H1 (cell line): ENCODE data around the gene MXRA7. TPM values are rescaled to one million over a fixed set of nuclear protein-coding genes. Genes with fewer than 3 reads are reported as not detected.

Experiments used
- BACH1 ChIP-seq: IDR thresholded peaks from 2 replicates; pipeline ENCODE4 v1.6.1; 2012; ENCODE audit warnings: low read length, improper control_type of control experiment
- EGR1 ChIP-seq: IDR thresholded peaks from 2 replicates; pipeline ENCODE4 v1.6.1; 2011; ENCODE audit warnings: low read depth, low read length, borderline replicate concordance
- RNF2 ChIP-seq: fragments of 200-900, 300-1000 bp; sonication (generic); IDR thresholded peaks from 2 replicates; pipeline ENCODE4 v1.7.1; 2016; ENCODE audit warnings: borderline replicate concordance, low read depth, mild to moderate bottlenecking, antibody characterized with exemption, low read length; ENCODE audit not compliant: poor library complexity, severe bottlenecking; ENCODE audit errors: missing control alignments
- SP1 ChIP-seq: IDR thresholded peaks from 2 replicates; pipeline ENCODE4 v1.6.1; 2011; ENCODE audit warnings: low read depth, low read length
- TEAD4 ChIP-seq: IDR thresholded peaks from 2 replicates; pipeline ENCODE4 v1.6.1; 2012; ENCODE audit warnings: low read depth, low read length, inconsistent platforms, mixed read lengths
- polyA plus RNA-seq, 7 experiments: library from polyadenylated mRNA; depleted of rRNA in 3 of 7; stranded (reverse) in 5 of 7; unstranded in 2 of 7; fragments of >200 nt in 5 of 7; fragments of 200-250 nt in 2 of 7; gene quantifications; 1 replicate in 5 of 7; 2 replicates in 1 of 7; 4 replicates in 1 of 7; pipeline versions ENCODE4 v1.2.1 to v1.2.3, GENCODE V29; 2011 to 2013; ENCODE audit warnings: missing spikeins in 2 of 7, mixed read lengths in 2 of 7
- total RNA-seq: library from RNA; stranded (reverse); fragmentation: NEBNext Ultra II Directional; extraction: Animal tissue kit (Norgen Biotek cat#: 25700); gene quantifications from 2 replicates; pipeline ENCODE4 v1.2.1, GENCODE V29; 2021

Gene MXRA7
- total and polyA plus RNA-seq, 2 of the 8 experiments (the other 6 are each of a cell fraction or from before 2014, with no cell fraction given) = 17.8 to 26.6 TPM

- TF ChIP-seq TEAD4 (no peak), SP1 (no peak), BACH1 (no peak), RNF2 (no peak), EGR1 (no peak)
These were observed 40.6 kb downstream of the MXRA7 start (continued) for GRCh38 chr17:76670020-76670717.
